C4-2B (cell line): ENCODE results near the gene FOXP1.

Experiments
- H3K27ac ChIP-seq: fragments of 450-650 bp; 2 replicates; pipeline ENCODE4 v1.5.1; 2017
- CTCF ChIP-seq: fragments of 450-650 bp; conservative IDR thresholded peaks from 2 replicates; pipeline ENCODE4 v1.5.1; 2017; ENCODE audit warnings: mild to moderate bottlenecking
- ZFX ChIP-seq: fragments of 450-650 bp; IDR thresholded peaks from 2 replicates; pipeline ENCODE4 v1.6.1; 2017

Gene FOXP1

GRCh38 chr3:71407823-71408222 is 175.7 kb downstream of the FOXP1 start:
- TF ChIP-seq ZFX = no peak
- no peak for TF ChIP-seq CTCF

GRCh38 chr3:71406972-71407810 is 176.3 kb downstream of the FOXP1 start:
- H3K27ac ChIP-seq = no peak overlapping the region
- TF ChIP-seq ZFX (no peak), CTCF (no peak)

More at GRCh38 chr3:71407823-71408222, 175.7 kb downstream of the FOXP1 start:
- H3K27ac ChIP-seq = no peak overlapping the region

GRCh38 chr3:71402911-71403310 is 180.6 kb downstream of the FOXP1 start:
- TF ChIP-seq CTCF = no peak
- no peak for TF ChIP-seq ZFX
- no peak overlapping the region for H3K27ac ChIP-seq

- TF ChIP-seq CTCF = no peak
- no peak for TF ChIP-seq ZFX
- no peak overlapping the region for H3K27ac ChIP-seq
Observed at GRCh38 chr3:71402280-71402679, 181.2 kb downstream of the FOXP1 start.

- TF ChIP-seq ZFX (no peak), CTCF (no peak)
- no peak overlapping the region for H3K27ac ChIP-seq
Observed at GRCh38 chr3:71401695-71402231, 181.8 kb downstream of the FOXP1 start.

GRCh38 chr3:71400986-71401451 is 182.5 kb downstream of the FOXP1 start:
- TF ChIP-seq CTCF (no peak), ZFX (no peak)
- no peak overlapping the region for H3K27ac ChIP-seq

GRCh38 chr3:71399478-71399877 is 184.1 kb downstream of the FOXP1 start:
- no peak overlapping the region for H3K27ac ChIP-seq
- TF ChIP-seq ZFX (no peak), CTCF (no peak)
